ENCODE measurements around the gene HOPX.
A peak's percentile ranks its signal among the peaks of the same experiment; 100 is the strongest.

- TF ChIP-seq ZNF416 (tag by site-specific recombination; IDR thresholded peaks at IDR 0.05) (no peak), FEZF1 (tag by site-specific recombination; IDR thresholded peaks at IDR 0.05) (no peak), ZNF449 (tag by site-specific recombination; IDR thresholded peaks at IDR 0.05) (peak; percentile 21; the same call in 1 of the 2 replicates), ZBTB10 (tag by site-specific recombination; IDR thresholded peaks at IDR 0.05) (no peak), ZNF776 (tag by site-specific recombination; IDR thresholded peaks at IDR 0.05; ENCODE audit: borderline replicate concordance) (no peak), ZFP3 (tag by site-specific recombination; IDR thresholded peaks at IDR 0.05; ENCODE audit: low read depth) (no peak), ZNF521 (tag by site-specific recombination; IDR thresholded peaks at IDR 0.05) (no peak)
- TF ChIP-seq, protein P1, sequence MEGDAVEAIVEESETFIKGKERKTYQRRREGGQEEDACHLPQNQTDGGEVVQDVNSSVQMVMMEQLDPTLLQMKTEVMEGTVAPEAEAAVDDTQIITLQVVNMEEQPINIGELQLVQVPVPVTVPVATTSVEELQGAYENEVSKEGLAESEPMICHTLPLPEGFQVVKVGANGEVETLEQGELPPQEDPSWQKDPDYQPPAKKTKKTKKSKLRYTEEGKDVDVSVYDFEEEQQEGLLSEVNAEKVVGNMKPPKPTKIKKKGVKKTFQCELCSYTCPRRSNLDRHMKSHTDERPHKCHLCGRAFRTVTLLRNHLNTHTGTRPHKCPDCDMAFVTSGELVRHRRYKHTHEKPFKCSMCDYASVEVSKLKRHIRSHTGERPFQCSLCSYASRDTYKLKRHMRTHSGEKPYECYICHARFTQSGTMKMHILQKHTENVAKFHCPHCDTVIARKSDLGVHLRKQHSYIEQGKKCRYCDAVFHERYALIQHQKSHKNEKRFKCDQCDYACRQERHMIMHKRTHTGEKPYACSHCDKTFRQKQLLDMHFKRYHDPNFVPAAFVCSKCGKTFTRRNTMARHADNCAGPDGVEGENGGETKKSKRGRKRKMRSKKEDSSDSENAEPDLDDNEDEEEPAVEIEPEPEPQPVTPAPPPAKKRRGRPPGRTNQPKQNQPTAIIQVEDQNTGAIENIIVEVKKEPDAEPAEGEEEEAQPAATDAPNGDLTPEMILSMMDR (tag by site-specific recombination; IDR thresholded peaks at IDR 0.05), result no peak
Observed at GRCh38 chr4:56681158-56681852, at the start of gene HOPX.
